Gastrocnemius medialis (tissue), 4 donors: Measurements from ENCODE around the gene HS3ST5.

Experiments used
- CTCF ChIP-seq, 5 experiments: fragments of 450-650 bp in 3 of 5; fragments of 200-600 bp in 2 of 5; sonication (generic) in 2 of 5; IDR thresholded peaks in 4 of 5; conservative IDR thresholded peaks in 1 of 5; 1 replicate in 4 of 5; 2 replicates in 1 of 5; pipeline ENCODE4 v1.5.1; 2016 to 2019; ENCODE audit warnings: antibody characterized with exemption in 5 of 5, mild to moderate bottlenecking in 3 of 5, moderate library complexity in 3 of 5
- POLR2A ChIP-seq, 2 donors: fragments of 450-650 bp; IDR thresholded peaks; one replicate each; pipeline ENCODE4 v1.6.1; 2017; ENCODE audit warnings: antibody characterized with exemption in 2 of 2, mild to moderate bottlenecking in 2 of 2, moderate library complexity in 2 of 2

GRCh38 chr6:114051031-114051430 lies 291.8 kb downstream of the HS3ST5 start:
- no peak for TF ChIP-seq CTCF (IDR thresholded peaks at IDR 0.05 in 4 of 5, conservative IDR thresholded peaks at IDR 0.05 in 1 of 5)
- TF ChIP-seq POLR2A (IDR thresholded peaks at IDR 0.05): no peak
